HG02885 (cell line): Measurements from ENCODE around the gene SURF4.

Experiments
- ATAC-seq: cut with Tn5 transposase; IDR thresholded peaks from one replicate; pipeline ENCODE4 v1.9.1; 2021; ENCODE audit warnings: mild to moderate bottlenecking; ENCODE audit not compliant: unreplicated experiment, poor library complexity

Gene SURF4

GRCh38 chr9:133315997-133316396 lies 59.9 kb downstream of the SURF4 start:
- ATAC-seq: no peak
